PC-9 (cell line): ENCODE measurements around the gene PMS1. TPM values are rescaled to one million over a fixed set of nuclear protein-coding genes. Genes with fewer than 3 reads are reported as not detected.

Source experiments
- BruUV-seq: library from RNA; stranded (reverse); fragments of 400-500 nt; replicated peaks from 2 replicates; lab custom pipeline; 2021; lab: Mats Ljungman, UMichigan
- CTCF ChIA-PET: fragments of 300-600 bp; sonication (Branson Sonifier 250); formaldehyde crosslinking; loops from one replicate; lab custom pipeline; 2022; ENCODE audit warnings: antibody characterized with exemption; lab: Charles Lee
- POLR2A ChIA-PET: fragments of 300-600 bp; sonication (Branson Sonifier 250); formaldehyde crosslinking; loops from one replicate; lab custom pipeline; 2022; ENCODE audit warnings: antibody characterized with exemption; ENCODE audit not compliant: unreplicated experiment; lab: Charles Lee
- DNase-seq, 2 experiments: peaks; one replicate each; pipeline versions ENCODE4 v3.0.0 to v3.0.0-alpha.2; 2015 to 2022; ENCODE audit warnings: mixed read lengths in 1 of 2
- H2AFZ ChIP-seq: fragments of 200-600 bp; sonication (generic); 2 replicates; pipeline ENCODE4 v1.8.1; 2017; ENCODE audit warnings: antibody characterized with exemption
- H3F3A ChIP-seq: fragments of 200-600 bp; sonication (generic); 2 replicates; pipeline ENCODE4 v1.8.1; 2017; ENCODE audit warnings: antibody characterized with exemption, mild to moderate bottlenecking, low read depth; ENCODE audit not compliant: insufficient read depth
- H3K27ac ChIP-seq: fragments of 200-600 bp; sonication (generic); 2 replicates; pipeline ENCODE4 v1.6.1; 2016; ENCODE audit warnings: mixed run types
- H3K27me3 ChIP-seq: fragments of 200-600 bp; sonication (generic); 2 replicates; pipeline ENCODE4 v1.6.1; 2016; ENCODE audit warnings: low read depth, mixed run types; ENCODE audit not compliant: insufficient read depth
- H3K36me3 ChIP-seq: fragments of 200-600 bp; sonication (generic); 2 replicates; pipeline ENCODE4 v1.6.1; 2016; ENCODE audit warnings: low read depth, mixed run types
- H3K4me1 ChIP-seq: fragments of 200-600 bp; sonication (generic); replicated peaks from 2 replicates; pipeline ENCODE4 v1.6.1; 2016; ENCODE audit warnings: mixed run types; ENCODE audit not compliant: insufficient read depth
- H3K4me2 ChIP-seq: fragments of 200-600 bp; sonication (generic); 2 replicates; pipeline ENCODE4 v1.6.1; 2017; ENCODE audit warnings: mixed run types
- H3K4me3 ChIP-seq: fragments of 200-600 bp; sonication (generic); 2 replicates; pipeline ENCODE4 v1.6.1; 2016; ENCODE audit warnings: mixed run types
- H3K79me2 ChIP-seq: fragments of 200-600 bp; sonication (generic); 2 replicates; pipeline ENCODE4 v1.6.1; 2017; ENCODE audit warnings: low read depth, mixed run types
- H3K9me2 ChIP-seq: fragments of 200-600 bp; sonication (generic); 2 replicates; pipeline ENCODE4 v1.8.1; 2017; ENCODE audit warnings: mild to moderate bottlenecking; ENCODE audit not compliant: insufficient read depth
- H3K9me3 ChIP-seq: fragments of 200-600 bp; sonication (generic); 2 replicates; pipeline ENCODE4 v1.8.1; 2016; ENCODE audit warnings: low read depth; ENCODE audit not compliant: insufficient read depth
- H4K20me1 ChIP-seq: fragments of 200-600 bp; sonication (generic); 2 replicates; pipeline ENCODE4 v1.8.1; 2017; ENCODE audit not compliant: insufficient read depth
- EZH2 ChIP-seq: fragments of 200-600 bp; sonication (generic); IDR thresholded peaks from 2 replicates; pipeline ENCODE4 v1.8.0; 2017; ENCODE audit warnings: antibody characterized with exemption, low read depth
- intact Hi-C: fragments of 100-400 bp; cut with micrococcal nuclease; formaldehyde crosslinking; loops from one replicate; pipeline ENCODE4 v1.10.0; 2022; ENCODE audit not compliant: unreplicated experiment
- total RNA-seq: library from RNA; stranded (reverse); gene quantifications from 2 replicates; pipeline ENCODE4 v1.2.3, GENCODE V29; 2021
- TF ChIP-seq, protein P1 (sequence below): fragments of 200-600 bp; sonication (generic); conservative IDR thresholded peaks from 2 replicates; pipeline ENCODE4 v1.6.1; 2017; ENCODE audit warnings: mixed run types, antibody characterized with exemption, mild to moderate bottlenecking, moderate library complexity

PMS1 gene
- total RNA-seq, 1 experiment from 2014 or later = 18.6 TPM

DNA sequence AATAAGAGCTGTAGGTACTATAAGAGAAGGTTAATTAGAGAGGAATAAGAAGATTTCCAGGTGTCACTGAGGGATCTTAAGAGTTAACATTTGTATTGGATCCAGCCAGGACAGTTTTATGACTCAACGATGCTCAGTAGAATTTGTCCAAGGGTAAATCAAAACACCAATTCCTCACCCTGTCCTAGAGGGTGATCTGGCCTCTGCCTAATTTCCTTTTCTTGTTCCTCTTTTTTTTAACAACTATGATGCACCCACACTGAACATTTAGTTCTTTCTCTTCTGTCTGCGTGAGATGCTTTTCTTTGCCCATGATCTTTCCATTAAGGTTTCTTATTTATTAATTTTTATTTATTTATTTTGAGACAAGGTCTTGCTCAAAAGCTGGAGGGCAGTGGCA, 92.0 kb downstream of the PMS1 start:
- H3K79me2 ChIP-seq = no peaks in the 10 kb centered on the region
- CTCF ChIA-PET = no interaction called here
- H3K9me2 ChIP-seq = no peaks in the 10 kb centered on the region

DNA sequence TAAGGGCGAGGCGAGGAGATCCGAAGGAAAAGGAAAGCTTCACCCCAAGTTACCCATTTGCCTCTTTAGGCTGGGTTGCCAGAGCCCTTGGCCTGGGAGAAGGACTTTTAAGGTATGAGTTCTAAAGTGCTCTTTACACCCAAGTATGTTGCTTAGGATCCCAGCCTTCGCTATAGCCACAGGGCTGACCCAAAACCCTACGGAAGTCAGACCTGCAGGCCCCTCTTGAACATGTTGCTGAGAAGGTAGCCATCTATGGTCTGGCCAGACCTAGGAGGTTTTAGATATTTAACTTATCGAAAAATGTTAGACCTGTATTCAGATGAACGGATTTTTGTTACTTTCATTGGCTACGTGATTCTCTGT, 95.4 kb downstream of the PMS1 start:
- no peak for DNase-seq
- no peaks in the 10 kb centered on the region for H3K36me3 ChIP-seq
- H3K9me2 ChIP-seq = no peaks in the 10 kb centered on the region
- H3K79me2 ChIP-seq = no peaks in the 10 kb centered on the region
- ChIA-PET CTCF (no interaction called here), POLR2A (no interaction called here)
- H3F3A ChIP-seq = no peaks in the 10 kb centered on the region
- H3K4me3 ChIP-seq = no peak overlapping the region
- H3K27me3 ChIP-seq = no peaks in the 10 kb centered on the region
- intact Hi-C loops = no loop called here
- BruUV-seq = no TSS peak
- no peaks in the 10 kb centered on the region for H4K20me1 ChIP-seq
- H3K4me1 ChIP-seq = no peaks in the 10 kb centered on the region
- no peak overlapping the region for H3K4me2 ChIP-seq
- TF ChIP-seq, protein P1, sequence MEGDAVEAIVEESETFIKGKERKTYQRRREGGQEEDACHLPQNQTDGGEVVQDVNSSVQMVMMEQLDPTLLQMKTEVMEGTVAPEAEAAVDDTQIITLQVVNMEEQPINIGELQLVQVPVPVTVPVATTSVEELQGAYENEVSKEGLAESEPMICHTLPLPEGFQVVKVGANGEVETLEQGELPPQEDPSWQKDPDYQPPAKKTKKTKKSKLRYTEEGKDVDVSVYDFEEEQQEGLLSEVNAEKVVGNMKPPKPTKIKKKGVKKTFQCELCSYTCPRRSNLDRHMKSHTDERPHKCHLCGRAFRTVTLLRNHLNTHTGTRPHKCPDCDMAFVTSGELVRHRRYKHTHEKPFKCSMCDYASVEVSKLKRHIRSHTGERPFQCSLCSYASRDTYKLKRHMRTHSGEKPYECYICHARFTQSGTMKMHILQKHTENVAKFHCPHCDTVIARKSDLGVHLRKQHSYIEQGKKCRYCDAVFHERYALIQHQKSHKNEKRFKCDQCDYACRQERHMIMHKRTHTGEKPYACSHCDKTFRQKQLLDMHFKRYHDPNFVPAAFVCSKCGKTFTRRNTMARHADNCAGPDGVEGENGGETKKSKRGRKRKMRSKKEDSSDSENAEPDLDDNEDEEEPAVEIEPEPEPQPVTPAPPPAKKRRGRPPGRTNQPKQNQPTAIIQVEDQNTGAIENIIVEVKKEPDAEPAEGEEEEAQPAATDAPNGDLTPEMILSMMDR = no peak
- TF ChIP-seq EZH2 = no peak
- no peaks in the 10 kb centered on the region for H3K9me3 ChIP-seq
- no peak overlapping the region for H3K27ac ChIP-seq
- no peak overlapping the region for H2AFZ ChIP-seq

More for the DNA sequence above, 92.0 kb downstream of the PMS1 start:
- no peaks in the 10 kb centered on the region for H3F3A ChIP-seq
- H3K9me3 ChIP-seq = no peaks in the 10 kb centered on the region
- H3K4me3 ChIP-seq = no peak overlapping the region
- H3K27me3 ChIP-seq = no peaks in the 10 kb centered on the region
- H3K27ac ChIP-seq = no peak overlapping the region
- no peak for TF ChIP-seq EZH2
- H3K36me3 ChIP-seq = no peaks in the 10 kb centered on the region
- POLR2A ChIA-PET = no interaction called here
- BruUV-seq = no TSS peak
- no peak overlapping the region for H3K4me2 ChIP-seq
- H3K4me1 ChIP-seq = no peaks in the 10 kb centered on the region
- DNase-seq = no peak
- intact Hi-C loops = no loop called here
- no peak overlapping the region for H2AFZ ChIP-seq
- H4K20me1 ChIP-seq = no peaks in the 10 kb centered on the region

DNA sequence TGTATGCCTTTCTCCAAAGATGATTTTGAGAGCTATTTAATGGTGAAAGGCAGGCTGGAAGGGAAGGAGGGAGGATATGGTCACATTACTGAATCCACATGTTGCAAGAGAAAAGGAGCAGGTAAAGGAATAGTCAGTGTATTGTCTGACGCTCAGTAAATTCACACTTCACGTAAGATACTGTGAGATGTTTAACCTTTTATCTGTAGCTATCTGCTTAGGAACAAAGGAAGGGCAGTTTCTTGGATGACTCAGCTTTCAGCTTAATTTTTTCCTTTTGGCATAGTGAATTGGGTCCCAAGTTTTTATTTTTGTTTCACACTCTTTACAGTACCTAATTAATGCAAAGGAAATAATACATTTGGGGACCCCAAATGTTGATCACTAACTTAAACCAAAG, 96.2 kb downstream of the PMS1 start:
- no peak overlapping the region for H3K4me2 ChIP-seq
- H3F3A ChIP-seq = no peaks in the 10 kb centered on the region
- no peak overlapping the region for H3K4me3 ChIP-seq
- H3K27me3 ChIP-seq = no peaks in the 10 kb centered on the region
- H3K36me3 ChIP-seq = no peaks in the 10 kb centered on the region
- H4K20me1 ChIP-seq = no peaks in the 10 kb centered on the region
- POLR2A ChIA-PET = interaction anchor here (0.6 kb wide), 1 partner anchor 393 kb away, joined by 9 read pairs; no protein-coding TSS in a partner anchor
- no peaks in the 10 kb centered on the region for H3K9me3 ChIP-seq
- no peaks in the 10 kb centered on the region for H3K9me2 ChIP-seq
- H3K79me2 ChIP-seq = no peaks in the 10 kb centered on the region
- no peak overlapping the region for H2AFZ ChIP-seq
- no TSS peak for BruUV-seq
- no peaks in the 10 kb centered on the region for H3K4me1 ChIP-seq
- no peak for DNase-seq
- TF ChIP-seq, protein P1 = no peak
- TF ChIP-seq EZH2 = no peak
- CTCF ChIA-PET = no interaction called here
- H3K27ac ChIP-seq = no peak overlapping the region
- intact Hi-C loops = no loop called here
